DOHH2 (cell line): Measurements from ENCODE around the gene ASPSCR1.

Experiments used
- CTCF ChIP-seq: fragments of 200-600 bp; sonication (generic); IDR thresholded peaks from one replicate; pipeline ENCODE4 v1.5.1; 2014; ENCODE audit warnings: antibody characterized with exemption, mild to moderate bottlenecking, low read depth, low read length; ENCODE audit not compliant: poor library complexity, severe bottlenecking
- EZH2phosphoT487 ChIP-seq: fragments of 200-600 bp; sonication (generic); IDR thresholded peaks from 2 replicates; pipeline ENCODE4 v1.6.1; 2017; ENCODE audit warnings: borderline replicate concordance, mild to moderate bottlenecking, antibody characterized with exemption, low read length, moderate library complexity, mixed read lengths

- TF ChIP-seq EZH2phosphoT487 (no peak), CTCF (no peak)
Measured at GRCh38 chr17:81980122-81980521, 2.7 kb downstream of the ASPSCR1 start.
